Panc1 (cell line): ENCODE results near the gene LIN28B. TPM values are rescaled to one million over a fixed set of nuclear protein-coding genes. Genes with fewer than 3 reads are reported as not detected.

ENCODE experiments used
- ATAC-seq: fragments of 200-7000 bp; cut with Tn5 transposase; 2 replicates; pipeline ENCODE4 v1.9.1; 2020; ENCODE audit warnings: mild to moderate bottlenecking, moderate library complexity
- BruUV-seq: library from RNA; stranded (reverse); fragments of 400-500 nt; replicated peaks from 2 replicates; lab custom pipeline; 2021; lab: Mats Ljungman, UMichigan
- CTCF ChIA-PET: fragments of 300-600 bp; sonication (Branson Sonifier 250); formaldehyde crosslinking; loops from one replicate; lab custom pipeline; 2022; ENCODE audit warnings: antibody characterized with exemption; lab: Charles Lee
- POLR2A ChIA-PET: fragments of 300-600 bp; sonication (Branson Sonifier 250); formaldehyde crosslinking; loops from one replicate; lab custom pipeline; 2022; ENCODE audit warnings: antibody characterized with exemption; lab: Charles Lee
- DNase-seq: peaks from one replicate; pipeline ENCODE4 v3.0.0-alpha.2; 2010; ENCODE audit warnings: low read depth, low spot score
- H3K27ac ChIP-seq: 2 replicates; pipeline ENCODE4 v1.5.1; 2011; ENCODE audit warnings: mild to moderate bottlenecking, low read length, inconsistent platforms
- H3K27me3 ChIP-seq: fragments of 200-500 bp; sonication (Bioruptor generic); 2 replicates; pipeline ENCODE4 v1.6.0; 2014; ENCODE audit warnings: low read length, inconsistent platforms; ENCODE audit not compliant: control insufficient read depth, insufficient read depth
- H3K36me3 ChIP-seq: fragments of 200-500 bp; sonication (Bioruptor generic); 2 replicates; pipeline ENCODE4 v1.5.1; 2014; ENCODE audit warnings: inconsistent platforms, mild to moderate bottlenecking, low read length, moderate library complexity; ENCODE audit not compliant: control insufficient read depth, insufficient read depth
- H3K4me1 ChIP-seq: 2 replicates; pipeline ENCODE4 v1.5.1; 2011; ENCODE audit warnings: inconsistent platforms, mild to moderate bottlenecking, low read length, moderate library complexity; ENCODE audit not compliant: control insufficient read depth, insufficient read depth
- H3K4me3 ChIP-seq, 2 experiments: 2 replicates each; pipeline ENCODE4 v1.5.1; 2011 to 2012; ENCODE audit warnings: low read depth in 2 of 2, low read length in 2 of 2, mild to moderate bottlenecking in 2 of 2, inconsistent platforms in 1 of 2, moderate library complexity in 1 of 2
- H3K9me3 ChIP-seq: fragments of 200-500 bp; sonication (Bioruptor generic); 2 replicates; pipeline ENCODE4 v1.5.1; 2014; ENCODE audit warnings: low read depth, mild to moderate bottlenecking, inconsistent platforms, low read length, moderate library complexity; ENCODE audit not compliant: control insufficient read depth, insufficient read depth
- CTCF ChIP-seq: fragments of 450-650 bp; IDR thresholded peaks from 2 replicates; pipeline ENCODE4 v1.5.1; 2017; ENCODE audit warnings: mild to moderate bottlenecking
- POLR2AphosphoS5 ChIP-seq: IDR thresholded peaks from 2 replicates; pipeline ENCODE4 v1.6.1; 2012; ENCODE audit warnings: mild to moderate bottlenecking, low read depth, low read length, moderate library complexity
- REST ChIP-seq, 2 experiments: IDR thresholded peaks; 2 replicates each; pipeline ENCODE4 v1.6.1; 2011 to 2012; ENCODE audit warnings: low read depth in 2 of 2, control low read depth in 1 of 2, low read length in 1 of 2, mild to moderate bottlenecking in 1 of 2, moderate library complexity in 1 of 2; ENCODE audit not compliant: insufficient read depth in 1 of 2
- SIN3A ChIP-seq: IDR thresholded peaks from 2 replicates; pipeline ENCODE4 v1.6.1; 2012; ENCODE audit warnings: low read depth, mild to moderate bottlenecking, low read length, moderate library complexity, borderline replicate concordance; ENCODE audit not compliant: insufficient read depth
- TCF7L2 ChIP-seq: IDR thresholded peaks from 2 replicates; pipeline ENCODE4 v1.6.1; 2011; ENCODE audit warnings: mild to moderate bottlenecking, low read depth, low read length, inconsistent platforms
- in situ Hi-C: cut with HindIII; loops from 2 replicates; pipeline ENCODE4 v1.10.0; 2016; ENCODE audit warnings: low sequenced_read_pairs, low pct_unique_long_range_greater_than_20kb
- intact Hi-C: fragments of 100-400 bp; cut with micrococcal nuclease; formaldehyde crosslinking; loops from one replicate; pipeline ENCODE4 v1.10.0; 2022; ENCODE audit not compliant: unreplicated experiment
- total RNA-seq: library from RNA; stranded (reverse); gene quantifications from one replicate; pipeline ENCODE4 v1.2.1, GENCODE V29; 2021; ENCODE audit not compliant: unreplicated experiment

The LIN28B gene
- total RNA-seq, 1 experiment from 2014 or later: 5.8 TPM

- no peaks in the 10 kb centered on the region for H3K27me3 ChIP-seq
- H3K4me1 ChIP-seq: no peaks in the 10 kb centered on the region
- no peaks in the 10 kb centered on the region for H3K9me3 ChIP-seq
- intact Hi-C loops: no loop called here
- in situ Hi-C loops: no loop called here
- no peak for ATAC-seq
- ChIA-PET POLR2A (no interaction called here), CTCF (no interaction called here)
- H3K36me3 ChIP-seq: peaks cover 10% of the 10 kb centered on the region; the same call in 1 of the 2 replicates
- no TSS peak for BruUV-seq
- TF ChIP-seq REST (IDR thresholded peaks at IDR 0.05; ENCODE audit: insufficient read depth in 1 of 2, low read depth in 2 of 2, low read length in 1 of 2): no peak
- TF ChIP-seq TCF7L2: no peak
- no peak for TF ChIP-seq POLR2AphosphoS5
- TF ChIP-seq CTCF: no peak
- no peak for TF ChIP-seq SIN3A
- no peak overlapping the region for H3K4me3 ChIP-seq
- no peak for DNase-seq
- no peak overlapping the region for H3K27ac ChIP-seq
Observed at GRCh38 chr6:105111105-105111504, 154.2 kb downstream of the LIN28B start.

- H3K4me1 ChIP-seq: no peaks in the 10 kb centered on the region
- DNase-seq: no peak
- H3K4me3 ChIP-seq: no peak overlapping the region
- no peaks in the 10 kb centered on the region for H3K27me3 ChIP-seq
- TF ChIP-seq CTCF (no peak), REST (IDR thresholded peaks at IDR 0.05; ENCODE audit: insufficient read depth in 1 of 2, low read depth in 2 of 2, low read length in 1 of 2) (no peak), TCF7L2 (no peak), SIN3A (no peak), POLR2AphosphoS5 (no peak)
- CTCF ChIA-PET: no interaction called here
- peaks cover 17% of the 10 kb centered on the region; the same call in 1 of the 2 replicates for H3K36me3 ChIP-seq
- BruUV-seq: no TSS peak
- intact Hi-C loops: no loop called here
- H3K9me3 ChIP-seq: no peaks in the 10 kb centered on the region
- no peak overlapping the region for H3K27ac ChIP-seq
- in situ Hi-C loops: no loop called here
- ATAC-seq: no peak
- POLR2A ChIA-PET: no interaction called here
Observed at GRCh38 chr6:105111871-105112270, 155.0 kb downstream of the LIN28B start.
